ENCODE data around the gene ZFP36L1.

GRCh38 chr14:68814238-68814538, 21.3 kb upstream of the ZFP36L1 start:
- TF ChIP-seq CTCF (IDR thresholded peaks at IDR 0.05; ENCODE audit: poor library complexity, severe bottlenecking) (no peak), TAF1 (IDR thresholded peaks at IDR 0.05; ENCODE audit: low read depth) (no peak), EZH2 (IDR thresholded peaks at IDR 0.05; ENCODE audit: borderline replicate concordance, insufficient read depth, low read length, poor library complexity, severe bottlenecking) (no peak), POLR2AphosphoS5 (IDR thresholded peaks at IDR 0.05) (no peak), RAD21 (conservative IDR thresholded peaks at IDR 0.05) (no peak), EP300 (conservative IDR thresholded peaks at IDR 0.05; ENCODE audit: poor library complexity, severe bottlenecking) (no peak), SMC3 (conservative IDR thresholded peaks at IDR 0.05; ENCODE audit: poor library complexity) (no peak), REST (IDR thresholded peaks at IDR 0.05; ENCODE audit: borderline replicate concordance) (no peak), MXI1 (conservative IDR thresholded peaks at IDR 0.05; ENCODE audit: poor library complexity, severe bottlenecking) (no peak)

Data from neural cell (in vitro differentiated cells).